Measurements from ENCODE around the gene DNAH3. TPM values are rescaled to one million over a fixed set of nuclear protein-coding genes. Genes with fewer than 3 reads are reported as not detected.
"Not testable (repeated sequence)": the region's sequence is repeated elsewhere in the genome, so short reads cannot be mapped to it uniquely, and the experiment has no call there.

Gene DNAH3
- total RNA-seq, 1 donor from 2014 or later = 1.0 TPM

DNA sequence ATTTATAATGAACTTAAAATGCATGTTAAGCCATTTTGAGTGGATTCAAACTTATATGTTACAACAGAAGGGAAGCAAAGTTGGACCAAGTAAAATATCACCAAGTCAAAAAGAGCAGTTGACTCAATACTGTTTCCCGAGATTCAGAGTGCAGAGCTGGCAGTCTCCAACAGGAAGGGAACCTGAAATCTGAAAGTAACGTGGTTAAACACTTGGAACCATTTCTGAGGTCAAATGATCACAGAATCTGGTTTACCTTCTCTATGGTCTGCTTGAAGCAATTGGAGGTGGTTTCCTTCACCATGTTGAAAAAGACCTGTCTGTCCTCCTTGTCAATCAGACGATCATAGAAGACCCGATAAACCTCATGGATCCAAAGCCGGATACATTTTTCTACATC, 163.6 kb downstream of the DNAH3 start:
- Histone ChIP-seq H3K27me3 (ENCODE audit: control insufficient read depth in 3 of 3, insufficient read depth in 3 of 3, low read length in 3 of 3) (no peaks in the 10 kb centered on the region), H3K4me3 (ENCODE audit: low read length in 3 of 3) (no peak overlapping the region), H3K27ac (ENCODE audit: low read depth, low read length) (no peak overlapping the region), H3K36me3 (ENCODE audit: control insufficient read depth in 3 of 3, insufficient read depth in 3 of 3, low read length in 3 of 3) (no peaks in the 10 kb centered on the region), H3K9me3 (ENCODE audit: control insufficient read depth in 3 of 3, low read length in 3 of 3) (no peaks in the 10 kb centered on the region), H3K4me1 (ENCODE audit: control insufficient read depth in 3 of 3, insufficient read depth in 3 of 3, low read length in 3 of 3) (no peaks in the 10 kb centered on the region), H3K9ac (ENCODE audit: low read depth in 1 of 3, low read length in 3 of 3) (no peak overlapping the region)

DNA sequence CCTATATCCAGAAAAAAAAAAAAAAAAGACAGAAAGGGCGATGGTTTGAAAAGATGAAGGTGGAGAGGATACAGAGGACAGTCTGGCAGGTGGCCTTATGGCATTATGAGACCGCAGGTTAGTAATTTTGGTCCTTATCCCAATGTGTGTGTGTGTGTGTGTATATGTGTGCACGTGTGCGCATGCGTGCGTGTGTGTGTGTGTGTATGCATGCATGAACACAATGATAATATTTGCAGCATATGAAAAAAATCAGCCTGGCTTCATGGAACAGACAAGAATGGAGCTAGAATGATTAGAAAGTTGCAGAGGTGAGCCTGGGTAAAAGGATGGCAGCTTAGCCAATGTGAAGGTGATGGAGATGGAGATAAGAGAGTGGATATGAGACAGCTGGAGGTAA, 166.6 kb downstream of the DNAH3 start:
- Histone ChIP-seq H3K9ac (ENCODE audit: low read depth in 1 of 3, low read length in 3 of 3) (no peak overlapping the region), H3K4me1 (ENCODE audit: control insufficient read depth in 3 of 3, insufficient read depth in 3 of 3, low read length in 3 of 3) (no peaks in the 10 kb centered on the region), H3K27me3 (ENCODE audit: control insufficient read depth in 3 of 3, insufficient read depth in 3 of 3, low read length in 3 of 3) (no peaks in the 10 kb centered on the region), H3K27ac (ENCODE audit: low read depth, low read length) (no peak overlapping the region), H3K4me3 (ENCODE audit: low read length in 3 of 3) (no peak overlapping the region), H3K36me3 (ENCODE audit: control insufficient read depth in 3 of 3, insufficient read depth in 3 of 3, low read length in 3 of 3) (no peaks in the 10 kb centered on the region), H3K9me3 (ENCODE audit: control insufficient read depth in 3 of 3, low read length in 3 of 3) (no peaks in the 10 kb centered on the region)

DNA sequence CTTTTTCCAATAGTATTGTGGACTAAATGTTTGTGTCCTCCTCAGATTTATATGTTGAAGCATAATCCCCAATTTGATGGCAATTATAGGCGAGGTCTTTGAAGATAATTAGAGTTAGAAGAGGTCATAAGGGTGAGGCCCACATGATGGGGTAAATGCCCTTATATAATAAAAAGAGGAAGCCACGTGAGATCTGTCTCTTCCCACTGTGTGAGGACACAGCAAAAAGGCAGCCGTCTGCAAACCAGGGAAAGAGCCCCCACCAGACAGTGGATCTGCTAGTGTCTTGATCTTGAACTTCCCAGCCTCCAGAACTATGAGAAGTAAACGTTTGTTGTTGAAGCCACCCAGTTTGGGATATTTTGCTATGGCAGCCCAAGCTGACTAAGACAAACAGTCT, 174.1 kb downstream of the DNAH3 start:
- no peaks in the 10 kb centered on the region for H3K9me3 ChIP-seq (ENCODE audit: control insufficient read depth in 3 of 3, low read length in 3 of 3)
- H3K27me3 ChIP-seq (ENCODE audit: control insufficient read depth in 3 of 3, insufficient read depth in 3 of 3, low read length in 3 of 3) = no peaks in the 10 kb centered on the region
- no peak overlapping the region for H3K4me3 ChIP-seq (ENCODE audit: low read length in 3 of 3)
- no peaks in the 10 kb centered on the region for H3K36me3 ChIP-seq (ENCODE audit: control insufficient read depth in 3 of 3, insufficient read depth in 3 of 3, low read length in 3 of 3)
- no peak overlapping the region for H3K27ac ChIP-seq (ENCODE audit: low read depth, low read length)
- no peak overlapping the region for H3K9ac ChIP-seq (ENCODE audit: low read depth in 1 of 3, low read length in 3 of 3)
- no peaks in the 10 kb centered on the region for H3K4me1 ChIP-seq (ENCODE audit: control insufficient read depth in 3 of 3, insufficient read depth in 3 of 3, low read length in 3 of 3)

DNA sequence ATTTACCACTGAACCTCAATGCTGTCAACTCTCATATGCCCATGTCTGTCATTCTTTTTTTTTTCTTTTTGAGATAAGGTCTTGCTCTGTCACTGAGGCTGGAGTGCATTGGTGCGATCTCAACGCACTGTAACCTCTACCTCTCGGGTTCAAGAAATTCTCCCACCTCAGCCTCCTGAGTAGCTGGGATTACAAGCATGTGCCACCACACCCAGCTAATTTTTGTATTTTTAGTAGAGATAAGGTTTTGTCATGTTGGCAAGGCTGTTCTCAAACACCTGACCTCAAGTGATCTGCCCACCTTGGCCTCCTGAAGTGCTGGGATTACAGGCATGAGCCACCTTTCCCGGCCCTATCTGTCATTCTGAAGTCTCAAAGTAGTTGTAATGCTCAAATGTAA, 177.4 kb downstream of the DNAH3 start:
- not testable (repeated sequence) for H3K36me3 ChIP-seq (ENCODE audit: control insufficient read depth in 3 of 3, insufficient read depth in 3 of 3, low read length in 3 of 3); H3K27me3 ChIP-seq (ENCODE audit: control insufficient read depth in 3 of 3, insufficient read depth in 3 of 3, low read length in 3 of 3)

DNA sequence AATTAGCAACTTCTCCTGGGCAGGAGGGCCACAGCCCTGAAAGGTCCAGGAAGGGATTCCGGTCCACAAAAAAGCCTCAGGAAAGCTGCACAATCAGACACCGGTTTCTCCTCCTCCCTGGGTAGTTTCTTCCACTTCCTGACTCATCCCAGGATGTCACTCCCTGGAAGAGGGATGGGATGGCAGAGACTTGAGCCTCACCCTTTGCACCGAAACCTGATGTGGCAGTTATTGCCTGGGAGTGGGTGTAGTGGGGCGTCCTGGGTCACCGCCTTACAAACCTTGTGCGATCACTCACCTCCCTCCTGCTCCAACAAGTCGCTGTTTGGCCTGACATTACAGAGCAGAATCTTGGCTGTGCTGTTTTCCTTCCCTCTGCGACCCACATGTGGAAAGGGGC, 179.2 kb downstream of the DNAH3 start:
- H3K9me3 ChIP-seq (ENCODE audit: control insufficient read depth in 3 of 3, low read length in 3 of 3) = no peaks in the 10 kb centered on the region
- H3K36me3 ChIP-seq (ENCODE audit: control insufficient read depth in 3 of 3, insufficient read depth in 3 of 3, low read length in 3 of 3) = no peaks in the 10 kb centered on the region

More for the DNA sequence above, 177.4 kb downstream of the DNAH3 start:
- not testable (repeated sequence) for H3K27ac ChIP-seq (ENCODE audit: low read depth, low read length); H3K9me3 ChIP-seq (ENCODE audit: control insufficient read depth in 3 of 3, low read length in 3 of 3); H3K4me1 ChIP-seq (ENCODE audit: control insufficient read depth in 3 of 3, insufficient read depth in 3 of 3, low read length in 3 of 3); H3K9ac ChIP-seq (ENCODE audit: low read depth in 1 of 3, low read length in 3 of 3); H3K4me3 ChIP-seq (ENCODE audit: low read length in 3 of 3)

DNA sequence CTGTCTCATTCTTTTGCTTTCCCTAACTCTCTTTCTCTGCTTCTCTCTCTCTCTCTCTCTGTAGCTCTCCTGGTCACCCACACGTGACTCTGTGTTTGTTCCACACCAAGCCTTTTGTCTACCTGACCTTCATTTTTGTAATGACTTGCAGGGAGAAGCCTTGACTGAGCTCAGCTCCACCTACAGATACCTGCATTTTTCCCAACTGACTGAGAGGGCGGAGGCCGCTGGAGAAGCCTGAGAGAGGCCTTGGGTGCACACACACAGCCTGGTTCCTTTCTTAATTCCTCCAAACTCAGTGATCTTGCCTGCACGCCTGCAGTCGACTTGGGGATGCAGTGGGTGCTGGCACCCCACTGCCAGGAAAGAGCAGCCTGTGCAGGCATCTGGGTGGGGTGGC, 181.3 kb downstream of the DNAH3 start:
- no peak overlapping the region for H3K9ac ChIP-seq (ENCODE audit: low read depth in 1 of 3, low read length in 3 of 3)
- no peaks in the 10 kb centered on the region for H3K27me3 ChIP-seq (ENCODE audit: control insufficient read depth in 3 of 3, insufficient read depth in 3 of 3, low read length in 3 of 3)
- no peaks in the 10 kb centered on the region for H3K4me1 ChIP-seq (ENCODE audit: control insufficient read depth in 3 of 3, insufficient read depth in 3 of 3, low read length in 3 of 3)
- H3K36me3 ChIP-seq (ENCODE audit: control insufficient read depth in 3 of 3, insufficient read depth in 3 of 3, low read length in 3 of 3) = no peaks in the 10 kb centered on the region
- H3K4me3 ChIP-seq (ENCODE audit: low read length in 3 of 3) = no peak overlapping the region
- H3K27ac ChIP-seq (ENCODE audit: low read depth, low read length) = no peak overlapping the region
- no peaks in the 10 kb centered on the region for H3K9me3 ChIP-seq (ENCODE audit: control insufficient read depth in 3 of 3, low read length in 3 of 3)

More for the DNA sequence above, 179.2 kb downstream of the DNAH3 start:
- no peak overlapping the region for H3K9ac ChIP-seq (ENCODE audit: low read depth in 1 of 3, low read length in 3 of 3)
- H3K27ac ChIP-seq (ENCODE audit: low read depth, low read length) = no peak overlapping the region
- no peak overlapping the region for H3K4me3 ChIP-seq (ENCODE audit: low read length in 3 of 3)
- no peaks in the 10 kb centered on the region for H3K27me3 ChIP-seq (ENCODE audit: control insufficient read depth in 3 of 3, insufficient read depth in 3 of 3, low read length in 3 of 3)
- no peaks in the 10 kb centered on the region for H3K4me1 ChIP-seq (ENCODE audit: control insufficient read depth in 3 of 3, insufficient read depth in 3 of 3, low read length in 3 of 3)

DNA sequence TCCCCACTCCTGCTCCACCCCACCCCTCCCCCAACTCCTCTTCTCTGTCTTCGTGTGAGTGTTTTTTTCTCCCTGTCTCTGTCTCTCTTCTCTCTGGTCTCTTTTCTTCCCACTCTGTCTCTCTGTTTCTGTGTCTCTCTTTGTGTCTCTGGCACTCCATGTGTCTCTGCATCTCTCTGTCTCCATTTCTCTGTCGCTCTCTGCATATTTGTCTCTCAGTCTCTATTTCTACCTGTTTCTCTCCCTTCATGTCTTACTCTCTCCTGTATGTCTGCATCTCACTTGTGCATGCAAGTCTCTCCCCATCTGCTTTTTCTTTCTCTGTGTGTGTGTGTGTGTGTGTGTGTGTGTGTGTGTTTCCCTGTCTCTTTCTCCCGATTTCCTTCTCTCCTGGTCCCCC, 181.9 kb downstream of the DNAH3 start:
- Histone ChIP-seq H3K36me3 (ENCODE audit: control insufficient read depth in 3 of 3, insufficient read depth in 3 of 3, low read length in 3 of 3) (no peaks in the 10 kb centered on the region), H3K9me3 (ENCODE audit: control insufficient read depth in 3 of 3, low read length in 3 of 3) (no peaks in the 10 kb centered on the region), H3K27me3 (ENCODE audit: control insufficient read depth in 3 of 3, insufficient read depth in 3 of 3, low read length in 3 of 3) (no peaks in the 10 kb centered on the region), H3K9ac (ENCODE audit: low read depth in 1 of 3, low read length in 3 of 3) (no peak overlapping the region), H3K27ac (ENCODE audit: low read depth, low read length) (no peak overlapping the region), H3K4me3 (ENCODE audit: low read length in 3 of 3) (no peak overlapping the region), H3K4me1 (ENCODE audit: control insufficient read depth in 3 of 3, insufficient read depth in 3 of 3, low read length in 3 of 3) (no peaks in the 10 kb centered on the region)

DNA sequence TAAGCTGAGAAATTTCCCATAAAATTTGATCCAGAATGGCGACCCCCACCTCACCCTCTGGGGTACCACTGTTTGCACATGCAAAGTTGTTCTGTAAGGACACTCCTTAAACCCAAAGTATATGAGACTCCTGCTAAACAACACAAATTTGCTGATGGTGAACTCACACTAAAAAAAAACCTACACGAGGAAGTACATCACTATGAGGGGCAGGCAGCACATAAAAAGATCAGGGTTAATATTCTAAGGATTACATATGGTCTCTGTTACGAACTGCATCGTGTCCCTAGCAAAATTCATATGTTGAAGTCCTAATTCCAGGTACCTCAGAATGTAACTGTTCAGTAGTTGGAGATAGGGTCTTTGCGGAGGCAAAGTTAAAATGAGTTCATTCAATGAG, 189.7 kb downstream of the DNAH3 start:
- no peaks in the 10 kb centered on the region for H3K9me3 ChIP-seq (ENCODE audit: control insufficient read depth in 3 of 3, low read length in 3 of 3)
- H3K27me3 ChIP-seq (ENCODE audit: control insufficient read depth in 3 of 3, insufficient read depth in 3 of 3, low read length in 3 of 3) = no peaks in the 10 kb centered on the region
- H3K9ac ChIP-seq (ENCODE audit: low read depth in 1 of 3, low read length in 3 of 3) = no peak overlapping the region
- H3K27ac ChIP-seq (ENCODE audit: low read depth, low read length) = no peak overlapping the region
- no peaks in the 10 kb centered on the region for H3K36me3 ChIP-seq (ENCODE audit: control insufficient read depth in 3 of 3, insufficient read depth in 3 of 3, low read length in 3 of 3)
- H3K4me3 ChIP-seq (ENCODE audit: low read length in 3 of 3) = no peak overlapping the region
- H3K4me1 ChIP-seq (ENCODE audit: control insufficient read depth in 3 of 3, insufficient read depth in 3 of 3, low read length in 3 of 3) = no peaks in the 10 kb centered on the region

DNA sequence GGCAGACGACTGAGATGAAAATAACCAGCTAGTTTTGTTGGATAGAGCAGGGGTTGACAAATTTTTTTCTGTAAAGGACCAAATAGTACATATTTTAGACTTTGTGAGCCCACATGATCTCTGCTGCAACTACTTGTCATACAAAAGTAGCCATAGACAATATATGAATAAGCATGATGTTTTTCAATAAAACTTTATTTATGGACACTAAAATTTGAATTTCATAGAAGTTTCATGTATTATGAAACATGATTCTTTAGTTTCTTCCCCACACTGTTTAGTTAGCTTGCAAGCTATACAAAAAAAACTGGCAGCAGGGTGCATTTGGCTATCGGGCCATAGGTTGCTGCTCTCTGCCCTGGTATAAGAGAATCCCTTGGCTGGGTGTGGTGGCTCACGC, 193.5 kb downstream of the DNAH3 start:
- Histone ChIP-seq H3K27me3 (ENCODE audit: control insufficient read depth in 3 of 3, insufficient read depth in 3 of 3, low read length in 3 of 3) (no peaks in the 10 kb centered on the region), H3K4me1 (ENCODE audit: control insufficient read depth in 3 of 3, insufficient read depth in 3 of 3, low read length in 3 of 3) (no peaks in the 10 kb centered on the region), H3K4me3 (ENCODE audit: low read length in 3 of 3) (no peak overlapping the region), H3K9me3 (ENCODE audit: control insufficient read depth in 3 of 3, low read length in 3 of 3) (no peaks in the 10 kb centered on the region), H3K36me3 (ENCODE audit: control insufficient read depth in 3 of 3, insufficient read depth in 3 of 3, low read length in 3 of 3) (no peaks in the 10 kb centered on the region), H3K27ac (ENCODE audit: low read depth, low read length) (no peak overlapping the region), H3K9ac (ENCODE audit: low read depth in 1 of 3, low read length in 3 of 3) (no peak overlapping the region)

DNA sequence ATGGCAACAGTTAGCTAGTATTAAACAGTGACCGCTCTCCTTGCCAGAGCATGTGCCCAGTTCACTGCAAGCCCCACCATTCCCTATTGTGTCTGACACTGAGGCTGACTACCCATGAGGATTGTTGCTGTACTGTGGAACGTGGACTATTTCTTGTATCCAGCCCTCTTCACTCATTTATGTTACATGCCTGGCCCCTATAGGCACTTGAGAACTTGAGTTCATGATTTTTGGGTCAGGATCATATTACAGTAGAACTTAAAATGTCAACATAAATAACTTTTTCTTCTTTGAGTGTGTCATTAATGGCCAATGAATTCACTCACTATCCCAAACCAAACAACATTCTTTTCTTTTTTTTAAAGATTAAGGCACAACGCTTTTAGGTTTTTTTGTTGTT, 194.3 kb downstream of the DNAH3 start:
- no peaks in the 10 kb centered on the region for H3K9me3 ChIP-seq (ENCODE audit: control insufficient read depth in 3 of 3, low read length in 3 of 3)
- no peaks in the 10 kb centered on the region for H3K36me3 ChIP-seq (ENCODE audit: control insufficient read depth in 3 of 3, insufficient read depth in 3 of 3, low read length in 3 of 3)
- H3K27ac ChIP-seq (ENCODE audit: low read depth, low read length) = no peak overlapping the region
- H3K27me3 ChIP-seq (ENCODE audit: control insufficient read depth in 3 of 3, insufficient read depth in 3 of 3, low read length in 3 of 3) = no peaks in the 10 kb centered on the region
- no peak overlapping the region for H3K9ac ChIP-seq (ENCODE audit: low read depth in 1 of 3, low read length in 3 of 3)
- H3K4me1 ChIP-seq (ENCODE audit: control insufficient read depth in 3 of 3, insufficient read depth in 3 of 3, low read length in 3 of 3) = no peaks in the 10 kb centered on the region
- H3K4me3 ChIP-seq (ENCODE audit: low read length in 3 of 3) = no peak overlapping the region

DNA sequence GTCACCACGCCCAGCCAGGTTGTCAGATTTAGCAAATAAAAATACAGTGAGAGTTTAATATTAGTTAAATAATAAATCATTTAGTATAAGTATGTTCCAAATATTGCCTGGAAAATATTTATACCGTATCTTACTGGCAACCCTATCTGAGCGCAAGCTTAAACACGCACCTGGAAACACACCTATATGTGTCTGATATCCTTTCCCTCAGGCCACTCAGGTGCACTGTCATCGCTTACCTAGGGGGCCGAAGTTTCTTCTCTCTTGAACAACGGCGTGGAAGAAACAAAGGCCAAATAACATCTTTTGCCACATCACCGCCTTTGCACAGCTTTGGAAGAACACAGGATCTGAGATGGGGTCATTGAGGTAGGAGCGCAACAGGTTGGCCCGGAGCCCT, 196.1 kb downstream of the DNAH3 start:
- H3K4me1 ChIP-seq (ENCODE audit: control insufficient read depth in 3 of 3, insufficient read depth in 3 of 3, low read length in 3 of 3) = no peaks in the 10 kb centered on the region
- H3K9ac ChIP-seq (ENCODE audit: low read depth in 1 of 3, low read length in 3 of 3) = no peak overlapping the region
- no peaks in the 10 kb centered on the region for H3K27me3 ChIP-seq (ENCODE audit: control insufficient read depth in 3 of 3, insufficient read depth in 3 of 3, low read length in 3 of 3)
- no peaks in the 10 kb centered on the region for H3K9me3 ChIP-seq (ENCODE audit: control insufficient read depth in 3 of 3, low read length in 3 of 3)
- H3K4me3 ChIP-seq (ENCODE audit: low read length in 3 of 3) = no peak overlapping the region
- H3K27ac ChIP-seq (ENCODE audit: low read depth, low read length) = no peak overlapping the region
- H3K36me3 ChIP-seq (ENCODE audit: control insufficient read depth in 3 of 3, insufficient read depth in 3 of 3, low read length in 3 of 3) = no peaks in the 10 kb centered on the region
